Neural progenitor cell (in vitro differentiated cells): ENCODE data around the gene PHLPP2. TPM values are rescaled to one million over a fixed set of nuclear protein-coding genes. Genes with fewer than 3 reads are reported as not detected.
A peak's percentile ranks its signal among the peaks of the same experiment; 100 is the strongest.

ENCODE experiments used
- DNase-seq: peaks from one replicate; pipeline ENCODE4 v3.0.0-alpha.2; 2016; ENCODE audit warnings: low spot score
- H2AFZ ChIP-seq: fragments of 200-600 bp; sonication (generic); replicated peaks from 2 replicates; pipeline ENCODE4 v1.6.1; 2016; ENCODE audit warnings: antibody characterized with exemption
- H3F3A ChIP-seq: fragments of 200-600 bp; sonication (generic); 2 replicates; pipeline ENCODE4 v1.6.1; 2016; ENCODE audit warnings: antibody characterized with exemption, low read depth
- H3K27ac ChIP-seq: fragments of 200-600 bp; sonication (generic); 2 replicates; pipeline ENCODE4 v1.5.1; 2016; ENCODE audit warnings: mild to moderate bottlenecking
- H3K27me3 ChIP-seq: fragments of 200-600 bp; sonication (generic); 2 replicates; pipeline ENCODE4 v1.6.1; 2016; ENCODE audit warnings: mild to moderate bottlenecking, moderate library complexity
- H3K36me3 ChIP-seq: fragments of 200-600 bp; sonication (generic); 2 replicates; pipeline ENCODE4 v1.5.1; 2016
- H3K4me1 ChIP-seq: fragments of 200-600 bp; sonication (generic); 2 replicates; pipeline ENCODE4 v1.6.1; 2016; ENCODE audit warnings: mixed run types
- H3K4me2 ChIP-seq: fragments of 200-600 bp; sonication (generic); 2 replicates; pipeline ENCODE4 v1.6.1; 2016
- H3K4me3 ChIP-seq: fragments of 200-600 bp; sonication (generic); 2 replicates; pipeline ENCODE4 v1.5.1; 2016
- H3K79me2 ChIP-seq: fragments of 200-600 bp; sonication (generic); 2 replicates; pipeline ENCODE4 v1.6.1; 2016; ENCODE audit warnings: low read depth
- H3K9ac ChIP-seq: fragments of 200-600 bp; sonication (generic); 2 replicates; pipeline ENCODE4 v1.6.1; 2016
- H3K9me3 ChIP-seq: fragments of 200-600 bp; sonication (generic); 2 replicates; pipeline ENCODE4 v1.5.1; 2016; ENCODE audit warnings: low read depth
- H4K20me1 ChIP-seq: fragments of 200-600 bp; sonication (generic); 2 replicates; pipeline ENCODE4 v1.6.1; 2016; ENCODE audit warnings: low read depth
- H3K27ac Mint-ChIP-seq: 3 replicates; pipeline ENCODE4 v1.8.0; 2021; ENCODE audit warnings: mixed read lengths
- H3K27me3 Mint-ChIP-seq: 2 replicates; pipeline ENCODE4 v1.8.0; 2022; ENCODE audit warnings: low read depth, mild to moderate bottlenecking, inconsistent platforms, moderate library complexity, mixed read lengths; ENCODE audit not compliant: insufficient read depth
- H3K36me3 Mint-ChIP-seq: 3 replicates; pipeline ENCODE4 v1.8.0; 2021; ENCODE audit warnings: mixed read lengths
- H3K4me1 Mint-ChIP-seq: 3 replicates; pipeline ENCODE4 v1.8.0; 2021; ENCODE audit warnings: mixed read lengths
- H3K4me3 Mint-ChIP-seq: 3 replicates; pipeline ENCODE4 v1.8.0; 2021; ENCODE audit warnings: mild to moderate bottlenecking, moderate library complexity, mixed read lengths
- H3K9me3 Mint-ChIP-seq: 3 replicates; pipeline ENCODE4 v1.8.0; 2020; ENCODE audit warnings: mixed read lengths
- EZH2 ChIP-seq: fragments of 200-600 bp; sonication (generic); IDR thresholded peaks from 2 replicates; pipeline ENCODE4 v1.6.1; 2017; ENCODE audit warnings: antibody characterized with exemption, mild to moderate bottlenecking, moderate library complexity
- EZH2phosphoT487 ChIP-seq: fragments of 200-600 bp; sonication (generic); IDR thresholded peaks from 2 replicates; pipeline ENCODE4 v1.6.1; 2017; ENCODE audit warnings: antibody characterized with exemption
- total RNA-seq: library from RNA; depleted of rRNA; stranded (reverse); fragments of >200 nt; gene quantifications from 2 replicates; pipeline ENCODE4 v1.2.3, GENCODE V29; 2015; ENCODE audit warnings: low replicate concordance
- TF ChIP-seq, protein P1 (sequence below): fragments of 200-600 bp; sonication (generic); IDR thresholded peaks from 2 replicates; pipeline ENCODE4 v1.5.1; 2017; ENCODE audit warnings: antibody characterized with exemption, mild to moderate bottlenecking

PHLPP2 gene
- total RNA-seq, 1 donor from 2014 or later = 12.9 TPM

DNA sequence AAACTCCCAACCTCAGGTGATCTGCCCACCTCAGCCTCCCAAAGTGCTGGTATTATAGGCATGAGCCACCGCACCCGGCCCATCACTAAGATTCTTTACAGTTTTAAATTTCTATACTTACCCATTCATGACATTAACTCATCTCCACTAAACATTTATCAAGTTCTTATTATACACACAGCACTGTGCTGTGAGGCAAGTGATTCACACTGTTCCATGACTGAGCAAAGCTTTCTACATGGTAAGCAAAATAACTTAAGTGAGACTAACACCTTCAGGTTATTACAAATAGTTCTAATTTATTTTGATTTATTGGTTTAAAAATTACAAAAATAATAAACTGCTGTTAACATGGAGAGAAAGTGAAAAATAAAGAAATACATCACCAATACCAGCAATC lies 65.0 kb downstream of the PHLPP2 start:
- Histone ChIP-seq H3F3A (no peaks in the 10 kb centered on the region), H3K4me3 (no peak overlapping the region), H3K9ac (no peak overlapping the region), H3K27ac (no peak overlapping the region), H3K36me3 (peaks cover 4% of the 10 kb centered on the region), H4K20me1 (no peaks in the 10 kb centered on the region), H3K4me2 (no peak overlapping the region), H2AFZ (no peak overlapping the region), H3K27me3 (no peaks in the 10 kb centered on the region), H3K4me1 (no peaks in the 10 kb centered on the region), H3K79me2 (no peaks in the 10 kb centered on the region), H3K9me3 (no peaks in the 10 kb centered on the region)
- TF ChIP-seq EZH2 (no peak), EZH2phosphoT487 (no peak)
- TF ChIP-seq, protein P1, sequence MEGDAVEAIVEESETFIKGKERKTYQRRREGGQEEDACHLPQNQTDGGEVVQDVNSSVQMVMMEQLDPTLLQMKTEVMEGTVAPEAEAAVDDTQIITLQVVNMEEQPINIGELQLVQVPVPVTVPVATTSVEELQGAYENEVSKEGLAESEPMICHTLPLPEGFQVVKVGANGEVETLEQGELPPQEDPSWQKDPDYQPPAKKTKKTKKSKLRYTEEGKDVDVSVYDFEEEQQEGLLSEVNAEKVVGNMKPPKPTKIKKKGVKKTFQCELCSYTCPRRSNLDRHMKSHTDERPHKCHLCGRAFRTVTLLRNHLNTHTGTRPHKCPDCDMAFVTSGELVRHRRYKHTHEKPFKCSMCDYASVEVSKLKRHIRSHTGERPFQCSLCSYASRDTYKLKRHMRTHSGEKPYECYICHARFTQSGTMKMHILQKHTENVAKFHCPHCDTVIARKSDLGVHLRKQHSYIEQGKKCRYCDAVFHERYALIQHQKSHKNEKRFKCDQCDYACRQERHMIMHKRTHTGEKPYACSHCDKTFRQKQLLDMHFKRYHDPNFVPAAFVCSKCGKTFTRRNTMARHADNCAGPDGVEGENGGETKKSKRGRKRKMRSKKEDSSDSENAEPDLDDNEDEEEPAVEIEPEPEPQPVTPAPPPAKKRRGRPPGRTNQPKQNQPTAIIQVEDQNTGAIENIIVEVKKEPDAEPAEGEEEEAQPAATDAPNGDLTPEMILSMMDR = no peak
- H3K27ac Mint-ChIP-seq = no peak overlapping the region
- H3K36me3 Mint-ChIP-seq = peaks cover 27% of the 10 kb centered on the region
- H3K27me3 Mint-ChIP-seq = peaks cover 2% of the 10 kb centered on the region
- no peak for DNase-seq
- H3K9me3 Mint-ChIP-seq = no peaks in the 10 kb centered on the region
- H3K4me1 Mint-ChIP-seq = no peaks in the 10 kb centered on the region
- H3K4me3 Mint-ChIP-seq = no peak overlapping the region

DNA sequence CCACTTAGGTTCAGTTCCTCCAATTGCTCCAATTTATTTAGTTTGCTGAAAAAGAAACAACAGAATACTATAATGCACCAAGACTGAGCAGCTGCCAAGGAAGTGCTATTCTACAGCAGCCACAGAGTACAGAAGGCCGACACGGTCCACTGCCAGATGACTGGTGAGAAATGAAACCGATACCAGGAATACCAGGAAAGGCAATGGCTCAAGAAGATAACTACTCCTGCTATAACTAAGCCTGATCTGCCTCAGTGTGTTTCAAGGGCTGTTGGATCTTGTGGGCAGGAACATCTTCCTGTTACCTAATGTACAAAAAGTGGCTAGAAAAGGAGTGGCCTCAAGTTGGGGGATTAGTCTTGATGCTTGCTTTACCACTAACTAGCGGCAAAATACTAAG lies 65.7 kb downstream of the PHLPP2 start:
- Mint-ChIP-seq H3K27ac (no peak overlapping the region), H3K9me3 (no peaks in the 10 kb centered on the region), H3K4me1 (no peaks in the 10 kb centered on the region)

DNA sequence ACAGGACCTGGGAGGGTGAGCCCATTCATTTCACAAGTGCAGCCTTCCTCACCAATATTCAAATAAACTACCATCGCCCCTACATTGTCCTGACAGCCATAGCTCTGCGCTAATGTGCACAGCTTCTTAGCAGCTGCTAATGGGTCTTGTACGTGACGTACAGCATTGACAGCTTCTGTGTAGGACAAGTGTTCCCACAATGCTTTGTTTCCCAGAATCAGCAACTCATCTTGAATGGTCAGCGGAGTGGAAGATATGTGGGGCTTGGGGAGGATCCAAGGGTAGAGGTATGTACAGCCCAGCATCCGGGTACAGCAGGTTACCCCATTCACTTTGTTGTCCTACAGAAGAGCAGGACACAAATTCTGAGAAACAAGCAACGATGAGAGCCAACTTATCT lies 74.8 kb downstream of the PHLPP2 start:
- TF ChIP-seq, protein P1 = no peak
- TF ChIP-seq EZH2phosphoT487 (no peak), EZH2 (no peak)
- Histone ChIP-seq H3F3A (peaks cover 6% of the 10 kb centered on the region), H3K4me3 (no peak overlapping the region), H3K79me2 (no peaks in the 10 kb centered on the region), H3K36me3 (peaks cover 3% of the 10 kb centered on the region), H3K4me1 (peaks cover 5% of the 10 kb centered on the region), H3K27me3 (no peaks in the 10 kb centered on the region), H3K9ac (no peak overlapping the region), H4K20me1 (no peaks in the 10 kb centered on the region), H3K9me3 (no peaks in the 10 kb centered on the region), H3K4me2 (no peak overlapping the region), H2AFZ (no peak overlapping the region), H3K27ac (no peak overlapping the region)
- Mint-ChIP-seq H3K9me3 (no peaks in the 10 kb centered on the region), H3K27ac (no peak overlapping the region), H3K4me3 (no peak overlapping the region), H3K36me3 (peaks cover 29% of the 10 kb centered on the region), H3K27me3 (no peaks in the 10 kb centered on the region), H3K4me1 (no peaks in the 10 kb centered on the region)
- no peak for DNase-seq

More for the DNA sequence above, 65.7 kb downstream of the PHLPP2 start:
- no peak overlapping the region for H3K4me3 ChIP-seq
- H3K36me3 ChIP-seq = peaks cover 4% of the 10 kb centered on the region
- peaks cover 2% of the 10 kb centered on the region for H3K27me3 Mint-ChIP-seq
- H3K27me3 ChIP-seq = no peaks in the 10 kb centered on the region
- H4K20me1 ChIP-seq = no peaks in the 10 kb centered on the region
- H2AFZ ChIP-seq = no peak overlapping the region
- H3K9me3 ChIP-seq = no peaks in the 10 kb centered on the region
- no peaks in the 10 kb centered on the region for H3K79me2 ChIP-seq
- no peak overlapping the region for H3K27ac ChIP-seq
- H3F3A ChIP-seq = no peaks in the 10 kb centered on the region
- no peak overlapping the region for H3K4me2 ChIP-seq
- peaks cover 25% of the 10 kb centered on the region for H3K36me3 Mint-ChIP-seq
- TF ChIP-seq EZH2 = no peak
- no peak overlapping the region for H3K4me3 Mint-ChIP-seq
- no peak overlapping the region for H3K9ac ChIP-seq
- H3K4me1 ChIP-seq = no peaks in the 10 kb centered on the region
- DNase-seq = no peak

DNA sequence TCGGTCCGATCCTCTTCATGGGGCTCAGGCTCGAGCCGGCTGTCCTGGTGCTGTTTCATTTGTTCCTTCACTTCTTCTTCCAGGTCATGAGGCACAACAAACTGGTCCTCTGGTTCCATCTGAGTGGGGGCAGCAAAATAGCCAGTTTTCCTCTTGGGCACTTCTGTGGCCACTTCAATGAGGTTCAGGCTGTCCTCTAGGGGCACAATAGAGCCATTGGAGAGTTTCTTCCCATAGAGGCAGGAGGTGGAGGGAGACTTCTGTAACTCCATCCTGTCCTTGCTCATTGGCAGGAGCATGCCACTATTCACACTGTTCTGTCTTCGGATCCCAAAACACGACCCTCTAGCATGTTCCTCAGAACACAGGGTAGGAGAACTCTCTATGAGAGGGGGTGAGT lies 75.6 kb downstream of the PHLPP2 start:
- no peaks in the 10 kb centered on the region for H3K9me3 ChIP-seq
- H3K4me2 ChIP-seq = no peak overlapping the region
- peaks cover 3% of the 10 kb centered on the region for H3K27me3 Mint-ChIP-seq
- no peak overlapping the region for H3K4me3 ChIP-seq
- H3K4me1 Mint-ChIP-seq = no peaks in the 10 kb centered on the region
- H3K36me3 ChIP-seq = peaks cover 3% of the 10 kb centered on the region
- H3F3A ChIP-seq = peaks cover 6% of the 10 kb centered on the region
- H3K36me3 Mint-ChIP-seq = peaks cover 26% of the 10 kb centered on the region
- no peaks in the 10 kb centered on the region for H3K79me2 ChIP-seq
- H3K27ac ChIP-seq = no peak overlapping the region
- no peaks in the 10 kb centered on the region for H3K27me3 ChIP-seq
- DNase-seq = peak; percentile 33
- no peak overlapping the region for H2AFZ ChIP-seq
- H3K9me3 Mint-ChIP-seq = no peaks in the 10 kb centered on the region
- H3K9ac ChIP-seq = no peak overlapping the region
- no peak overlapping the region for H3K27ac Mint-ChIP-seq
- no peak overlapping the region for H3K4me3 Mint-ChIP-seq
- no peak for TF ChIP-seq EZH2phosphoT487
- no peak for TF ChIP-seq EZH2
- TF ChIP-seq, protein P1 = peak; percentile 53
- peaks cover 5% of the 10 kb centered on the region for H3K4me1 ChIP-seq
- H4K20me1 ChIP-seq = no peaks in the 10 kb centered on the region
